ENCODE results near the gene ITGAV. TPM values are rescaled to one million over a fixed set of nuclear protein-coding genes. Genes with fewer than 3 reads are reported as not detected.

The ITGAV gene
- total RNA-seq, 1 donor from 2014 or later, result 8.5 TPM

- intact Hi-C loops (cut with micrococcal nuclease), result no loop called here
Observed at GRCh38 chr2:186714611-186715010, 124.8 kb downstream of the ITGAV start.

- intact Hi-C loops (cut with micrococcal nuclease), result no loop called here
Observed at GRCh38 chr2:186716004-186716403, 126.1 kb downstream of the ITGAV start.

GRCh38 chr2:186716899-186717298 lies 127.0 kb downstream of the ITGAV start:
- intact Hi-C loops (cut with micrococcal nuclease), result no loop called here

- intact Hi-C loops (cut with micrococcal nuclease), result loop anchor here (2.0 kb wide), 1 partner anchor 63 kb away; no protein-coding TSS in a partner anchor
Observed at GRCh38 chr2:186717320-186718007, 127.6 kb downstream of the ITGAV start.

- intact Hi-C loops (cut with micrococcal nuclease), result loop anchor here (2.0 kb wide), 1 partner anchor 63 kb away; no protein-coding TSS in a partner anchor
Observed at GRCh38 chr2:186718122-186718521, 128.3 kb downstream of the ITGAV start.

- intact Hi-C loops (cut with micrococcal nuclease), result loop anchor here (2.0 kb wide), 1 partner anchor 62 kb away; no protein-coding TSS in a partner anchor
Observed at GRCh38 chr2:186718903-186719302, 129.0 kb downstream of the ITGAV start.

- intact Hi-C loops (cut with micrococcal nuclease), result no loop called here
Observed at GRCh38 chr2:186721956-186722355, 132.1 kb downstream of the ITGAV start.

GRCh38 chr2:186724736-186725135 lies 134.9 kb downstream of the ITGAV start:
- intact Hi-C loops (cut with micrococcal nuclease), result no loop called here

- intact Hi-C loops (cut with micrococcal nuclease), result no loop called here
Observed at GRCh38 chr2:186725783-186726182, 135.9 kb downstream of the ITGAV start.

GRCh38 chr2:186726938-186727337 lies 137.1 kb downstream of the ITGAV start:
- intact Hi-C loops (cut with micrococcal nuclease), result no loop called here

- intact Hi-C loops (cut with micrococcal nuclease), result no loop called here
Observed at GRCh38 chr2:186728631-186729030, 138.8 kb downstream of the ITGAV start.

Other genes starting within 250 kb of the ITGAV start
- gene ZC3H15, start 103.8 kb upstream of the ITGAV start, total RNA-seq, result 70.8 and 73.1 TPM in 2 replicates
- gene FAM171B, start 104.0 kb downstream of the ITGAV start, total RNA-seq, result 1.6 and 1.7 TPM in 2 replicates

Data from T-helper 1 cell treated with Interleukin-12 subunit alpha and Interleukin-12 subunit beta and Interleukin-4 antibody, amounts not matched to agents 30 ng/mL and 1 ng/mL, for 36 hours (primary cell).